ENCODE measurements around the gene CABP2.

Gene CABP2

GRCh38 chr11:67506426-67507051 is 16.7 kb downstream of the CABP2 start:
- no peak for DNase-seq

- DNase-seq: peak; percentile 72
Observed at GRCh38 chr11:67505605-67506396, 17.4 kb downstream of the CABP2 start.

GRCh38 chr11:67504950-67505581 is 18.2 kb downstream of the CABP2 start, which contains the start of gene PITPNM1:
Gene PITPNM1, minus strand, starts transcription at chr11:67505363. Its CDS starts 1,183 bp downstream, at chr11:67504180.
- no peak for DNase-seq

GRCh38 chr11:67504005-67504949 is 19.0 kb downstream of the CABP2 start:
- no peak for DNase-seq

- DNase-seq: no peak
Observed at GRCh38 chr11:67503119-67504004, 19.9 kb downstream of the CABP2 start.

- no peak for DNase-seq
Observed at GRCh38 chr11:67502328-67502979, 20.8 kb downstream of the CABP2 start.

GRCh38 chr11:67501854-67502253 is 21.4 kb downstream of the CABP2 start:
- no peak for DNase-seq

- no peak for DNase-seq
Observed at GRCh38 chr11:67500831-67501715, 22.2 kb downstream of the CABP2 start.

GRCh38 chr11:67500484-67500821 is 22.8 kb downstream of the CABP2 start:
- DNase-seq: no peak

- DNase-seq: no peak
Observed at GRCh38 chr11:67499808-67500483, 23.3 kb downstream of the CABP2 start.

GRCh38 chr11:67498544-67498972 is 24.7 kb downstream of the CABP2 start:
- no peak for DNase-seq

GRCh38 chr11:67497656-67498291 is 25.5 kb downstream of the CABP2 start:
- no peak for DNase-seq

GRCh38 chr11:67496113-67496512 is 27.1 kb downstream of the CABP2 start:
- no peak for DNase-seq

- DNase-seq: no peak
Observed at GRCh38 chr11:67495234-67496005, 27.8 kb downstream of the CABP2 start.

GRCh38 chr11:67494371-67495233 is 28.6 kb downstream of the CABP2 start:
- DNase-seq: no peak

GRCh38 chr11:67493548-67494370 is 29.5 kb downstream of the CABP2 start:
- no peak for DNase-seq
